Fibroblast of villous mesenchyme (primary cell): ENCODE data around the gene ACOXL. TPM values are rescaled to one million over a fixed set of nuclear protein-coding genes. Genes with fewer than 3 reads are reported as not detected.

Experiments
- DNase-seq: peaks from one replicate; pipeline ENCODE4 v3.0.0-alpha.2; 2010; ENCODE audit warnings: low read depth
- H3K4me3 ChIP-seq: 2 replicates; pipeline ENCODE4 v1.5.1; 2011; ENCODE audit warnings: low read depth, mild to moderate bottlenecking, low read length
- total RNA-seq: library from RNA; depleted of rRNA; stranded (reverse); fragments of >200 nt; gene quantifications from 2 replicates; pipeline ENCODE4 v1.2.3, GENCODE V29; 2012
- TF ChIP-seq, protein P1 (sequence below): IDR thresholded peaks from 2 replicates; pipeline ENCODE4 v1.5.1; 2012; ENCODE audit warnings: low read depth, mild to moderate bottlenecking, low read length; ENCODE audit not compliant: insufficient read depth

The ACOXL gene
- total RNA-seq, 1 donor: not detected

DNA sequence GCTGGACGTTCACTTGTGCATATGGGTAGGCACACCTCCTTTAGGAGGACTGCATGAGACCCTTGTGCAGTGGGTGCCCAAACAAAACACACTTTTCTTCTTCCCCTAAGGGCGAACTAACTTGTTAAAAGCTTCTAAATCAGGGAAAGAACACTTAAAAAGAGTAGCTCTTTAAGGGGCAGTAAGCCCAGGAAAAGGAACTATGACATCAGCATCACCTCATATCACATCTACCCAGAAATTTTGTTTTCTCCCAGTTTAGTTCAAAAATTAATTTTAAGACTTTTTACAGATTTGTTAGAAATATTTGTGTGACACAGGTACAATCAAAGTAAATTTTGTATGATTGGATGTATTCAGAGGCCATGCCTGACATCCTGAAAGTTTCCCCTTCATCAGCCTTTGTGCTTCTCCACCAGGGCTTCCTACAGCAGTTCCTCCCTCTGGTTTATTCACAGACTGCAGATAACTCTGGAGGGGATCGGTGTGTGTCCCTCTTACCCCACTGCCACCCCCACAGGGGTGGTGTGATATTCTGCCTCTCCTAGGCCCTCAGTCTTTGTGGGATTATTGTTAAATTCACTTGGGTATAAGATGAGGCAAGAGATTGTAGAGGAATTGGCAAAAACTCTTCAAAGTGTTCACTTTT, 416.0 kb downstream of the ACOXL start:
- DNase-seq: no peak
- no peak overlapping the region for H3K4me3 ChIP-seq
- TF ChIP-seq, protein P1, sequence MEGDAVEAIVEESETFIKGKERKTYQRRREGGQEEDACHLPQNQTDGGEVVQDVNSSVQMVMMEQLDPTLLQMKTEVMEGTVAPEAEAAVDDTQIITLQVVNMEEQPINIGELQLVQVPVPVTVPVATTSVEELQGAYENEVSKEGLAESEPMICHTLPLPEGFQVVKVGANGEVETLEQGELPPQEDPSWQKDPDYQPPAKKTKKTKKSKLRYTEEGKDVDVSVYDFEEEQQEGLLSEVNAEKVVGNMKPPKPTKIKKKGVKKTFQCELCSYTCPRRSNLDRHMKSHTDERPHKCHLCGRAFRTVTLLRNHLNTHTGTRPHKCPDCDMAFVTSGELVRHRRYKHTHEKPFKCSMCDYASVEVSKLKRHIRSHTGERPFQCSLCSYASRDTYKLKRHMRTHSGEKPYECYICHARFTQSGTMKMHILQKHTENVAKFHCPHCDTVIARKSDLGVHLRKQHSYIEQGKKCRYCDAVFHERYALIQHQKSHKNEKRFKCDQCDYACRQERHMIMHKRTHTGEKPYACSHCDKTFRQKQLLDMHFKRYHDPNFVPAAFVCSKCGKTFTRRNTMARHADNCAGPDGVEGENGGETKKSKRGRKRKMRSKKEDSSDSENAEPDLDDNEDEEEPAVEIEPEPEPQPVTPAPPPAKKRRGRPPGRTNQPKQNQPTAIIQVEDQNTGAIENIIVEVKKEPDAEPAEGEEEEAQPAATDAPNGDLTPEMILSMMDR: no peak

DNA sequence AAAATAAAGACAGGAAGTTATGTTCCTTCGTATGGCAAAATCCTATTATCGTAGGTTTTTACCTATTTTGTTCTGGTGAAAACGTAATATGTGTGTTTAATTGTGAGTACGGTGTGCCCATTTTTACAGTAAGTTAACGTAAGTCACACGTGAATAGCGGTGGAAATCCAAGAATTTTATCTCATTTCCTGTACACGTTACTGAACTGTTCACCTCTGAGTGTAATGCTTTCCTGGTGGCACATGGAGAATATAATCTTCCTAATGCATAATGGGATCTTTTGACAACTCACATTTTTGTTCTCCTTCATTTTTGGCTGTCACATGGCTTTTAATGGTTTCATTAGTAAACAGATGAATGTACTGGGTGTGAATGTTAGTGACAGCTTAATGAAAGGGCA, 416.6 kb downstream of the ACOXL start:
- no peak for DNase-seq
- TF ChIP-seq, protein P1: no peak
- no peak overlapping the region for H3K4me3 ChIP-seq

DNA sequence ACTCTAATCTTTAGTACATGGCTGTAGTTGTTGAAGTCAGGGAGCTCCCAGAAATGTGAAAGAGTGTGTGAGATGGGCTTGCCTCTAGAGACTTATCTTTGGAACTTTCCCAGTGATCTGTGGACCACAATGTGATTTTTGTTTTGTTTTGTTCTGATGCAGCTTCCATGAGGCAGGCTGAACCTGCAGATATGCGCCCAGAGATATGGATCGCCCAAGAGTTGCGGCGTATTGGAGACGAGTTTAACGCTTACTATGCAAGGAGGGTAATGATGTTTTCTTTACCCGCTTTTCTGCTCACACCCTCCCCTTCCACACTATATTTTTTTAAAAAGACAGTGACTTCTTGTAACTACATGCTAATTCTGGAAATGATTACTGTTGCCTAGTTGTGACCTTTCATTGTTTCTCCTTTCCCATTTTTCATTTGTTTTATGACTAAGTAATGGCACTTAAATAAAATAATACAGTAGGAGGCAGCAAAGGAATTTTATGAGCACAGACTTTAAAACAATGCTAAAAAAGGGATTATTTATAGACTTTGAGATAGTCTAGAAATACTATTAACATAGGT, 417.6 kb downstream of the ACOXL start:
- DNase-seq: no peak
- H3K4me3 ChIP-seq: no peak overlapping the region
- TF ChIP-seq, protein P1: no peak

DNA sequence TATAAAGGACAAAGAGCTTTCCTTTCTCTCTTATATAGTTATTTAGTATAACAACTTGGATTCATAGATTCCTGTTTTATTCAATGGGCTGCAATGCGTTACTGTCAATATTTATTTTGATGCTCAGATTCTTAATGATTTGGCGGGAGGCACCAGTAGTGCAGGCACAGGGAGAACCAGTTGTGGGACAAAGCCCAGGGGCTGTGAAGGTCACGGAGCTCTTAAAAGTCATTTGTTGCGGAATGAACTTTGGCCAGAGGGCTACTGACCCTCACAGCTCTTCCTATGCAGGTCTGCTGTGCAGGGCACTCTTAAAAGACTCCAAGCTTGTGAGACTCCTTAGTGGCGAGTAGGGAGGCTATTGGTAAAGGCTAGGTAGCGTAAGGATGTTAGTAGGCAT, 422.4 kb downstream of the ACOXL start:
- DNase-seq: no peak
- no peak overlapping the region for H3K4me3 ChIP-seq
- TF ChIP-seq, protein P1: no peak

DNA sequence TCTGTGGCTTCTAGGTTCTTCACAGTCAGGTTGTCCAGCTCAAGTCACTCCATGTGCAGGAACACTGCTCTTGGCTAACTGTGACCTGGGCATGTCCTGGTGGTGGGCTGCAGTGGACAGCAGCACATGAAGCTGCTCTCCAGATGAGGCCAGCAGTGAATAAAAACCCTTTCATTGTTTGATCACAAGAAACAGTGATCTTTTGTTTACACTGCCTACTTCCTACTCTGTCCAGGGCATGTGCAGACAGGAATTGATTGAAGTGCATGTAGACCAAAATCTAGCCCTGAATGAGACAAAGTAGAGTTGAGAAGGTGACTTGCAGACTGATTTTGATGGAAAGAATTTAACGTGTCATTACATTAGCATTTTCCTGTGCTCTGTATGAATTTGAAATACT, 423.2 kb downstream of the ACOXL start:
- H3K4me3 ChIP-seq: no peak overlapping the region
- no peak for DNase-seq
- TF ChIP-seq, protein P1: no peak

DNA sequence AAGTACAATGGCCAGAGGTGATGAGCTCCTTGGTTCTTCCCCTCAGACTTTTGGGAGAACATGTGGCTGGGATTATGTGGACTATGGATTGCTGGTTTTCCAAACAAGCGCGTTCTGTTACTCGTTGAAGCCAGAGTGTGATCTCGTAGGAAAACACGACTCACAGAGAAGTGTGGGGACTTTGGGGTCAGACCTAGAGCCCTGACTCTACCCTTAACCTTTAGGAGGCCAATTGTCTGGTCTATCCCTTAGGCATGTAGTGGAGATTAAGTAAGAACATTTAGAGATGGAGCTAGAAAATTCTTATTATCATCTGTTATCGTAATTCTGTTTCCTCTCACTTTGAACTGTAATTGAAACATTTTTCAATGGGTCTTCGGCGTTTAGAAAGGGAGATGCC, 424.2 kb downstream of the ACOXL start:
- no peak overlapping the region for H3K4me3 ChIP-seq
- TF ChIP-seq, protein P1: no peak
- no peak for DNase-seq
